GM23248 (cell line): ENCODE results near the gene LY86.

ENCODE experiments used
- EZH2 ChIP-seq: fragments of 200-600 bp; sonication (generic); IDR thresholded peaks from 2 replicates; pipeline ENCODE4 v1.6.1; 2018; ENCODE audit warnings: antibody characterized with exemption, mild to moderate bottlenecking; ENCODE audit not compliant: insufficient read depth, poor library complexity, severe bottlenecking
- EZH2phosphoT487 ChIP-seq: fragments of 200-600 bp; sonication (generic); IDR thresholded peaks from 2 replicates; pipeline ENCODE4 v1.6.1; 2018; ENCODE audit warnings: antibody characterized with exemption, moderate library complexity, mild to moderate bottlenecking, low read depth; ENCODE audit not compliant: insufficient read depth

GRCh38 chr6:6678185-6678671, 89.7 kb downstream of the LY86 start:
- no peak for TF ChIP-seq EZH2
- no peak for TF ChIP-seq EZH2phosphoT487
